Measurements from ENCODE around the gene RABEP1. TPM values are rescaled to one million over a fixed set of nuclear protein-coding genes. Genes with fewer than 3 reads are reported as not detected.

The RABEP1 gene
- total and polyA plus RNA-seq, 4 donors: 14.9 to 38.2 (median 25.1) TPM

- DNase-seq (no peak), ATAC-seq (ENCODE audit: insufficient read depth, low FRiP score) (no peak)
- Histone ChIP-seq H3K36me3 (ENCODE audit: control insufficient read depth in 4 of 4, insufficient read depth in 4 of 4, low read length in 4 of 4) (peaks cover 0 to 7% (median under 1%) of the 10 kb centered on the region in 4 donors), H3K27ac (ENCODE audit: low read depth in 1 of 2, low read length in 1 of 2) (no peak overlapping the region), H3K4me1 (ENCODE audit: control insufficient read depth in 5 of 5, insufficient read depth in 5 of 5, low read length in 5 of 5) (peaks cover 0 to 10% (median 0%) of the 10 kb centered on the region in 5 donors), H3K9ac (ENCODE audit: insufficient read depth in 1 of 2, low read length in 2 of 2) (no peak overlapping the region), H3K4me3 (no peak overlapping the region), H3K9me3 (ENCODE audit: control insufficient read depth in 4 of 4, insufficient read depth in 3 of 4, low read length in 3 of 4) (no peaks in the 10 kb centered on the region), H3K27me3 (ENCODE audit: control insufficient read depth in 3 of 3, insufficient read depth in 3 of 3, low read length in 2 of 3) (no peaks in the 10 kb centered on the region)
- TF ChIP-seq CTCF (IDR thresholded peaks at IDR 0.05; ENCODE audit: control extremely low read depth, extremely low read depth): no peak
- 98 to 100% methylated on average over 1 of the region's 1 CpG for WGBS, 2 donors
Measured at GRCh38 chr17:5304636-5305035, 22.6 kb downstream of the RABEP1 start.

- H3K27me3 ChIP-seq (ENCODE audit: control insufficient read depth in 3 of 3, insufficient read depth in 3 of 3, low read length in 2 of 3): no peaks in the 10 kb centered on the region
- peaks cover 0 to 3% (median 0%) of the 10 kb centered on the region in 5 donors for H3K4me1 ChIP-seq (ENCODE audit: control insufficient read depth in 5 of 5, insufficient read depth in 5 of 5, low read length in 5 of 5)
- peaks cover 0 to 6% (median 0%) of the 10 kb centered on the region in 4 donors for H3K36me3 ChIP-seq (ENCODE audit: control insufficient read depth in 4 of 4, insufficient read depth in 4 of 4, low read length in 4 of 4)
- TF ChIP-seq CTCF (IDR thresholded peaks at IDR 0.05; ENCODE audit: control extremely low read depth, extremely low read depth): no peak
- H3K27ac ChIP-seq (ENCODE audit: low read depth in 1 of 2, low read length in 1 of 2): no peak overlapping the region
- ATAC-seq (ENCODE audit: insufficient read depth, low FRiP score) (no peak), DNase-seq (no peak)
- H3K9me3 ChIP-seq (ENCODE audit: control insufficient read depth in 4 of 4, insufficient read depth in 3 of 4, low read length in 3 of 4): no peaks in the 10 kb centered on the region
- no peak overlapping the region for H3K4me3 ChIP-seq
- no peak overlapping the region for H3K9ac ChIP-seq (ENCODE audit: insufficient read depth in 1 of 2, low read length in 2 of 2)
Measured at GRCh38 chr17:5309851-5310250, 27.8 kb downstream of the RABEP1 start.

- DNase-seq (no peak), ATAC-seq (ENCODE audit: insufficient read depth, low FRiP score) (no peak)
- H3K9ac ChIP-seq (ENCODE audit: insufficient read depth in 1 of 2, low read length in 2 of 2): no peak overlapping the region
- no peaks in the 10 kb centered on the region for H3K27me3 ChIP-seq (ENCODE audit: control insufficient read depth in 3 of 3, insufficient read depth in 3 of 3, low read length in 2 of 3)
- peaks cover 0 to 4% (median 1%) of the 10 kb centered on the region in 4 donors for H3K36me3 ChIP-seq (ENCODE audit: control insufficient read depth in 4 of 4, insufficient read depth in 4 of 4, low read length in 4 of 4)
- no peak overlapping the region for H3K27ac ChIP-seq (ENCODE audit: low read depth in 1 of 2, low read length in 1 of 2)
- H3K9me3 ChIP-seq (ENCODE audit: control insufficient read depth in 4 of 4, insufficient read depth in 3 of 4, low read length in 3 of 4): peaks cover 0 to 3% (median 0%) of the 10 kb centered on the region in 4 donors
- no peak overlapping the region for H3K4me3 ChIP-seq
- WGBS, 2 donors: 94 to 98% methylated on average over 4 of the region's 4 CpGs
- no peak for TF ChIP-seq CTCF (IDR thresholded peaks at IDR 0.05; ENCODE audit: control extremely low read depth, extremely low read depth)
- no peaks in the 10 kb centered on the region for H3K4me1 ChIP-seq (ENCODE audit: control insufficient read depth in 5 of 5, insufficient read depth in 5 of 5, low read length in 5 of 5)
Measured at GRCh38 chr17:5325851-5326250, 43.8 kb downstream of the RABEP1 start.
